GM12878 (cell line): ENCODE data around the gene RAP1GAP.

Experiments
- CBX3 ChIP-seq: fragments of 200-600 bp; sonication (generic); IDR thresholded peaks from 2 replicates; pipeline ENCODE4 v1.6.1; 2016; ENCODE audit warnings: low read depth, borderline replicate concordance
- ESRRA ChIP-seq: IDR thresholded peaks from 2 replicates; pipeline ENCODE4 v1.6.1; 2012; ENCODE audit warnings: mild to moderate bottlenecking, low read length, improper control_type of control experiment
- EZH2 ChIP-seq: IDR thresholded peaks from 2 replicates; pipeline ENCODE4 v1.6.1; 2012; ENCODE audit warnings: low read depth, mild to moderate bottlenecking, control low read depth, inconsistent platforms, low read length, borderline replicate concordance; ENCODE audit not compliant: control insufficient read depth
- JUND ChIP-seq: IDR thresholded peaks from 2 replicates; pipeline ENCODE4 v1.6.1; 2012; ENCODE audit warnings: low read depth, mild to moderate bottlenecking, low read length, improper control_type of control experiment, moderate library complexity
- MAX ChIP-seq: IDR thresholded peaks from 2 replicates; pipeline ENCODE4 v1.6.1; 2012; ENCODE audit warnings: low read depth, low read length, improper control_type of control experiment
- NR2C2 ChIP-seq: IDR thresholded peaks from 2 replicates; pipeline ENCODE4 v1.6.1; 2011; ENCODE audit warnings: borderline replicate concordance, low read depth; ENCODE audit not compliant: control insufficient read depth, insufficient read length
- POLR2AphosphoS5 ChIP-seq: IDR thresholded peaks from 2 replicates; pipeline ENCODE4 v1.6.1; 2011; ENCODE audit warnings: mild to moderate bottlenecking, low read length, inconsistent platforms
- RAD21 ChIP-seq: IDR thresholded peaks from 2 replicates; pipeline ENCODE4 v1.6.1; 2011; ENCODE audit warnings: mild to moderate bottlenecking, low read depth, low read length, moderate library complexity; ENCODE audit not compliant: insufficient read depth
- SREBF2 ChIP-seq: IDR thresholded peaks from 2 replicates; pipeline ENCODE4 v1.6.1; 2012; ENCODE audit warnings: mild to moderate bottlenecking, low read length
- YBX1 ChIP-seq: fragments of 450-650 bp; IDR thresholded peaks from 2 replicates; pipeline ENCODE4 v1.6.1; 2016; ENCODE audit warnings: antibody characterized with exemption
- TF ChIP-seq, protein P1 (sequence below), 3 experiments: IDR thresholded peaks in 2 of 3; conservative IDR thresholded peaks in 1 of 3; 2 replicates each; pipeline ENCODE4 v1.5.1; 2011; ENCODE audit warnings: low read depth in 3 of 3, low read length in 3 of 3, mild to moderate bottlenecking in 3 of 3, control low read depth in 2 of 3, moderate library complexity in 2 of 3, inconsistent platforms in 1 of 3, mixed read lengths in 1 of 3; ENCODE audit not compliant: control insufficient read depth in 2 of 3, insufficient read depth in 1 of 3; ENCODE audit errors: extremely low read depth in 1 of 3

DNA sequence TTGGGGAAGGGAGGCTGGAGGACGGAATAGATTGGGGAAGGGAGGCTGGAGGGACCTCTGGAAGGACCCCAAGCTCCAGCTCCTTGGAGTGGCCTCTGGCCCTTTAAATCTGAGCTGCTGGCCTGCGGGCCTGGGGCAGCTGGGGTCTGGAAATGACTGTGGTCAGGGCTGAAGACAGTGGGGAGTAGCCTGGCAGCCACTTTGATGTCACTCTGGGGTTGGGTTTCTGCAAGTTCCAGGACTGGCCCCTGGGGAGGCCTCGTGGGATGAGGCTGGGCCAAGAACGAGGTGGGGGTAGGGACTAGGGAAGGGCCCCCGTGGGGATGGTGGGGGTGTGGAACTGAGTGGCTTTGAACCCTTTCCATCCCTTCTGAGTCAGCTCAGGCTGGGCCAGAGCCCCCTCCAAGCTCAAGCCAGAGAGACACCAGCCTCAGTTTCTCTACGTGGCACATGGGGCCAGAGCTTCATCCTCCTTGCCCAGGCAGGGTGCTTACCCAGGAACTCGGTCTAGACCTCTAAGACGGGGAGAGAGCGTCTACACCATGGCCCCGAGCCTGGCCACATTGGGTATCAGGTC is 100.3 kb downstream of the RAP1GAP start:
- TF ChIP-seq, protein P1, sequence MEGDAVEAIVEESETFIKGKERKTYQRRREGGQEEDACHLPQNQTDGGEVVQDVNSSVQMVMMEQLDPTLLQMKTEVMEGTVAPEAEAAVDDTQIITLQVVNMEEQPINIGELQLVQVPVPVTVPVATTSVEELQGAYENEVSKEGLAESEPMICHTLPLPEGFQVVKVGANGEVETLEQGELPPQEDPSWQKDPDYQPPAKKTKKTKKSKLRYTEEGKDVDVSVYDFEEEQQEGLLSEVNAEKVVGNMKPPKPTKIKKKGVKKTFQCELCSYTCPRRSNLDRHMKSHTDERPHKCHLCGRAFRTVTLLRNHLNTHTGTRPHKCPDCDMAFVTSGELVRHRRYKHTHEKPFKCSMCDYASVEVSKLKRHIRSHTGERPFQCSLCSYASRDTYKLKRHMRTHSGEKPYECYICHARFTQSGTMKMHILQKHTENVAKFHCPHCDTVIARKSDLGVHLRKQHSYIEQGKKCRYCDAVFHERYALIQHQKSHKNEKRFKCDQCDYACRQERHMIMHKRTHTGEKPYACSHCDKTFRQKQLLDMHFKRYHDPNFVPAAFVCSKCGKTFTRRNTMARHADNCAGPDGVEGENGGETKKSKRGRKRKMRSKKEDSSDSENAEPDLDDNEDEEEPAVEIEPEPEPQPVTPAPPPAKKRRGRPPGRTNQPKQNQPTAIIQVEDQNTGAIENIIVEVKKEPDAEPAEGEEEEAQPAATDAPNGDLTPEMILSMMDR (IDR thresholded peaks at IDR 0.05 in 2 of 3, conservative IDR thresholded peaks at IDR 0.05 in 1 of 3; ENCODE audit: control insufficient read depth in 2 of 3, extremely low read depth in 1 of 3, insufficient read depth in 1 of 3, low read depth in 3 of 3, low read length in 3 of 3): no peak
- TF ChIP-seq POLR2AphosphoS5 (no peak), NR2C2 (no peak), CBX3 (no peak), RAD21 (no peak), JUND (no peak), YBX1 (no peak), SREBF2 (no peak), EZH2 (no peak), MAX (no peak), ESRRA (no peak)
